ENCODE results near the gene LDLRAP1.

DNA sequence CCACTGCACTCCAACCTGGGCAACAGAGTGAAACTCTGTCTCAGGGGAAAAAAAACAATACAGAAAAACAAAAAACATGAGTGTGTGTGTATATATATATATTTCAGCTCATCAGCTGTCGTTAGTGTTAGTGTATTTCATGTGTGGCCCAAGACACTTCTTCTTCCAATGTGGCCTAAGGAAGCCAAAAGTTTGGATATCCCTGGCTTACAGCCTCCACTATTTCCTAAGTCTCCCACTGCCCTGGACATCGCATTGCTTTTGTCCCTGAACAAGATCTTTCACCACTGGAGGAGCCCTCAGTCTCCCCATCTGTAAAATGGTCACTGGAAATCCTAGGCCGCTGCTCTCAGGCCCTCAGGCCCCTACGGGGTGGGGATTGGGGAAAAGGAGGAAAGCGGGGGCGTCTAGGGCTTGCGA, 391 bp upstream of the LDLRAP1 start:
- TF ChIP-seq, protein P1, sequence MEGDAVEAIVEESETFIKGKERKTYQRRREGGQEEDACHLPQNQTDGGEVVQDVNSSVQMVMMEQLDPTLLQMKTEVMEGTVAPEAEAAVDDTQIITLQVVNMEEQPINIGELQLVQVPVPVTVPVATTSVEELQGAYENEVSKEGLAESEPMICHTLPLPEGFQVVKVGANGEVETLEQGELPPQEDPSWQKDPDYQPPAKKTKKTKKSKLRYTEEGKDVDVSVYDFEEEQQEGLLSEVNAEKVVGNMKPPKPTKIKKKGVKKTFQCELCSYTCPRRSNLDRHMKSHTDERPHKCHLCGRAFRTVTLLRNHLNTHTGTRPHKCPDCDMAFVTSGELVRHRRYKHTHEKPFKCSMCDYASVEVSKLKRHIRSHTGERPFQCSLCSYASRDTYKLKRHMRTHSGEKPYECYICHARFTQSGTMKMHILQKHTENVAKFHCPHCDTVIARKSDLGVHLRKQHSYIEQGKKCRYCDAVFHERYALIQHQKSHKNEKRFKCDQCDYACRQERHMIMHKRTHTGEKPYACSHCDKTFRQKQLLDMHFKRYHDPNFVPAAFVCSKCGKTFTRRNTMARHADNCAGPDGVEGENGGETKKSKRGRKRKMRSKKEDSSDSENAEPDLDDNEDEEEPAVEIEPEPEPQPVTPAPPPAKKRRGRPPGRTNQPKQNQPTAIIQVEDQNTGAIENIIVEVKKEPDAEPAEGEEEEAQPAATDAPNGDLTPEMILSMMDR (IDR thresholded peaks at IDR 0.05; ENCODE audit: insufficient read depth, low read depth, low read length): no peak
- no peak for TF ChIP-seq EZH2 (IDR thresholded peaks at IDR 0.05; ENCODE audit: insufficient read depth, low read length)

All from astrocyte (in vitro differentiated cells and primary cell).